Muscle of arm (tissue), 12 donors: ENCODE results near the gene DEFB108B. TPM values are rescaled to one million over a fixed set of nuclear protein-coding genes. Genes with fewer than 3 reads are reported as not detected.
"Not testable (repeated sequence)": the region's sequence is repeated elsewhere in the genome, so short reads cannot be mapped to it uniquely, and the experiment has no call there.

Experiments
- DNase-seq: peaks from one replicate; pipeline ENCODE4 v3.0.0-alpha.2; 2013
- polyA plus RNA-seq, 12 donors: library from polyadenylated mRNA; unstranded; fragments of 120-200 nt; gene quantifications; one replicate each; pipeline ENCODE4 v1.2.1, GENCODE V29; 2013; ENCODE audit not compliant: insufficient read length in 12 of 12

DEFB108B gene
- polyA plus RNA-seq, 12 donors = not detected

DNA sequence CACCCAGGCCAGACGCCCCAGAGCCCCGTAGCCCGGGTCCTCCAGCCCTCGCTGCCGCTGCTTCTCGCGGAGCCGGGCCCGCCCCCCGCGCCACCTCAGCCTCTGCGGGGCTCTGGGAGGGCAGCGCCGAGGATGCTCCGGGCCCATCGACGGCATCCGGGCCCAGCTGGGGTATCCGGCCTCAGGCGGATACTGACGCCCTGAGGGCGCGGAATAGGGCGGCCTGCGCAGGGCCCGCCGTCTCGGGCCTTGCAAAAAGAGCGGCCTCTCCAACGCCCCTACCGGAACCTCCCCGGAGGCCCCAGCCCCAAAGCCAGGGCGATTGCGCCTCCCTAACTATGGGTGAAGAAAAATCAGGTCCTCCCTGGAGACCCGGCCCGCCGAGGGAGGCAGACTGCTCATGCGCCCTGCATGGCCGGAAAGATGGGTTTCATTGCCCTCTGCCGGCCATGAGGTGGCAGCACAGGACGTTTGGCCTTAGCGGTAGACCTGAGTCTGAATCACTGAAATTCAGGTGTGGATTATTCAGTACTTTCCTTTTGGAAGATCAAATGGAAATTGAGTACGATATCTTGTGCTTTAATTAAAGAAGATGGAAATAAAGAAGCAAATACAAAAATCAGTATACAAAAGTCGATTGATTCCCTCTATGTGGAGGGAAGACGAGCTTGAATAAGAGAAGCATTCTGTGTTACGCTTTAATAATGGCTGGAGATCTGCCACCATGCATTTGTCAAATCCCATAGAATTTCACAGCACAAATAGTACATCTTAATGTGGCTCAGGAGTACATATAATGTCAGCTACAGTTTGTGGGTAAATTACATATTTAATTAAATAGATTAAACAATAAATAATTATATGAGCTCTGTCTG, 19.3 kb upstream of the DEFB108B start:
- peak; percentile 57 for DNase-seq

DNA sequence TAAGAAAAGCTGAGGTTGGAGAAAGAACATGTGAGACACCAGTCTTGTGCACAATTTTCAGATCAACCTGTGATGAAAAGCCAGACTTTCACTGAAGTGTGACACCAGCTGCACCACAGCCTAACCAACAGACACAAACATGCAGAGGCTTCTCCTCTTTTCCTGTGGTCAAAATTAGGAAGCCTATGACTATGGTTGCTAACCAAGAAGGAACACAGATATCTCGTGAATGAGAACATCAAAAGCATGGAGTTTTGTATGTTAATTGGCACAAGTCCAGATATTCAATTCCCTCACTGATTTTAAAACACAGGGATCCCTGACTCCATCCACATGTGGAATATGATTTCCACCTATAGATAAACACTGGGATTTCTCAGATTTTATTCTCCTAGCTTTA, 11.5 kb upstream of the DEFB108B start:
- DNase-seq = not testable (repeated sequence)

DNA sequence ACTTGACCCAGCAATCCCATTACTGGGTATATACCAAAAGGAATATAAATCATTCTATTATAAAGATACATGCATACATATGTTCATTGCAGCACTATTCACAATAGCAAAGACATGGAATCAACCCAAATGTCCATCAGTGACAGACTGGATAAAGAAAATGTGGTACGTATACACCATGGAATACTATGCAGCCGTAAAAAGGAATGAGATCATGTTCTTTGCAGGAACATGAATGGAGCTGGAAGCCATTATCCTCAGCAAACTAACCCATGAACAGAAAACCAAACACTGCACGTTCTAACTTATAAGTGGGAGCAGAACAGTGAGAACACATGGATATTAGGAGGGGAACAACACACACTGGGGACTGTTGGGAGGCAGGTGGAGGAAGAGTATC, 3.8 kb upstream of the DEFB108B start:
- DNase-seq = not testable (repeated sequence)

DNA sequence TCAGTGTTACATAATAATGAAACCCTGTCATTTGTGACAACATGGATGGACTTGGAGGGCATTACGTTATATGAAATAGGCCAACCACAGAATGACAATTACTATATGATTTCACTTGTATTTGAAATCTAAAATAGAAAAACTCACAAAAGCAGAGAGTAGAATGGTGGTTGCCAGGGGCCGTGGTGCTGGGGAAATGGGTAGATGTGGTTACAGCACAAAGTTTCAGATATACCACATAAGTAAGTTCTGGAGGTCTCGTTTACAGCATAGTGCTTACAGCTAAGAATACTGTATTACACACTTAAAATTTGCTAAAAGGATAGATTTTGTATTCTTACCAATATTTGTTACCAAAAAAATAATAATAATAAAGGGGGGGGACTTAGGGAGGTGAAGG, 3.3 kb upstream of the DEFB108B start:
- not testable (repeated sequence) for DNase-seq

DNA sequence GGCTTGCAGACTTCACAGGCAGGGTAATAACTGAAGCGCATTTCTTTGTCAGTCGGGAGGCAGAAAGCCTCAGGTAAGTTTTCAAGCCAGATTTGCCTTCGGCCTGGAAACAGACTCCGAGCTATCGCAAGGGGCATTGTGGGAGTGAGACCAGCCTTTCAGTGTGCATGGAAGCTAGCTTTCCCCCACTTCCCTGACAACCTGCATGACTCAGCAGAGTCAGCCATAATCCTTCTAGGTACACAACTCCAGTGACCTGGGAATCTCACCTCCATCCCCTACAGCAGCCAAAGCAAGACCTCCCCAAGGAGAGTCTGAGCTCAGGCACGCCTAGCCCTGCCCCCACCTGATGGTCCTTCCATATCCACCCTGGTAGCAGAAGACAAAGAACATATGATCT, 9.7 kb downstream of the DEFB108B start:
- DNase-seq = not testable (repeated sequence)

DNA sequence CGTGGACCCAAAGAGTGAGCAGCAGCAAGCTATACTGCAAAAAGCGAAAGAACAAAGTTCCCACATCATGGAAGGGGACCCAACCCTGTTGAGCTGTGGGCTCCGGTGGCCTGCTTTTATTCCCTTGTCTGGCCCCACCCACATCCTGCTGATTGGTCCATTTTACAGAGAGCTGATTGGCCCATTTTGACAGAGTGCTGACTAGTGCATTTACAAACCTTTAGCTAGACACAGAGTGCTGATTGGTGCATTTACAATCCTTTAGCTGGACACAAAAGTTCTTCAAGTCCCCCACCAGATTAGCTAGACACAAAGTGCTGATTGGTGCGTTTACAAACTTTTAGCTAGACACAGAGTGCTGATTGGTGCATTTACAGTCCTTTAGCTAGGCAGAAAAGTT, 10.4 kb downstream of the DEFB108B start:
- DNase-seq = not testable (repeated sequence)

DNA sequence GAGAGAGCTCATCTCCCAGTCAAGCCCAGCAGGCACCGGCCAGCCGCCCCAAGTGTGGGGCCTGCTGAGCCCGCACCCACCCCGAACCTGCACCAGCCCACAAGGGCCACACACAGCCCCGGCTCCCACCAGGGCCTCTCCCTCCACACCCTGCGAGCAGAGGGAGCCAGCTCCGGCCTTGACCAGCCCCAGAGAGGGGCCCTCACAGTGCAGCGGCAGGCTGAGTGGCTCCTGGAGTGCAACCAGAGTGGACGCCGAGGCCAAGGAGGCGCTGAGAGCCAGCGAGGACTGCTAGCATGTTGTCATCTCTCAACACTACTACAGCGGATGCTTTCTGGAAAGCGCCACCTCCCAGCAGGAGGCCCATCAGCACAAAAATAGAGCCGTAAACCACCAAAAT, 10.9 kb downstream of the DEFB108B start:
- DNase-seq = no peak

DNA sequence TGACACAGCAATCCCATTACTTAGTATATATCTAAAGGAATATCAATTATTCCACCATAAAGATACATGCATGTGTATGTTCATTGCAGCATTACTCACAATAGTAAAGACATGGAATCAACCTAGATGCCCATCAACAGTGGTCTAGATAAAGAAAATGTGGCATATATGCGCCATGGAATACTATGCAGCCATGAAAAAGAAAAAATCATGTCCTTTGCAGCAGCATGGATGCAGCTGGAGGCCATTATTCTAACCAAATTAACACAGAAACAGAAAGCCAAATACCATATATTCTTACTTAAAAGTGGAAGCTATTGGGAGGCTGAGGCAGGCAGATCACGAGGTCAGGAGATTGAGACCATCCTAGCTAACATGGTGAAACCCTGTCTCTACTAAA, 20.9 kb downstream of the DEFB108B start:
- DNase-seq = not testable (repeated sequence)

DNA sequence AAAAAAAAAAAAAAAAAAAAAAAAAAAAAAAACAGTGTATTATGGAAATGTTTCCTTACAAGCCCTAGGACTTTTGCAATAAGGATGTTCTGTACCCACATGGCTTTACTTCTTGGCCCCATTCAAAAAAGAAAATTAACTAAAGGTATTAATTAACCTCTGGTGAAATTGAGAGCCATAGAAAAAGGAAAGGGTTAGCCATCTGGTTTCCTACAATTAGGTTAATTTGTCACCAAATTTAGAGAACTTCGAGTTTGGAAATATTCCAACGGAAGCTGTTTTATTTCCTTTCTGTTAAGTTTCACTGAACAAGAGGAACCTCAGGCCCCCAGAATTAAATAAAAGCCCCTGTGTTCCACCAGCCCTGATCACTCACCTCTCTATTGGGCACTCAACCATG, 22.9 kb downstream of the DEFB108B start:
- DNase-seq = not testable (repeated sequence)

DNA sequence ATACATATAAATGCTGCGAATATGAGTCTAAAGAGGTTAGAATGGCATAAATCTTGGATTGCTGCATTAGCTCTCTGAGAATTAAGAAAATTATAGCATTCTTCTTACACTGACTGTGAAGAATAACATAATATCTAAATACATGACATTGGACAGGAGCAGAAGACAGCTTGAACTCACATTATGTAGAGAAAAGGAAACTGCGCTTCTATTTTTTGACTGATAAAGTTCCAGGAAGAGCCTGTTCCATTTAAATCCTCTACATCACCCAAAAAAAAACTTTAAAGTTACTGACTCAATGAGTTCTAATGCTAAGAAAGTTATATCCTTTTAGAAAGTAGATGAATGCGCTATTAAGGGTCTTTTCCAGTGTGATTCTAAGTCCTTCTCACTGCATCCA, 27.8 kb downstream of the DEFB108B start:
- not testable (repeated sequence) for DNase-seq

DNA sequence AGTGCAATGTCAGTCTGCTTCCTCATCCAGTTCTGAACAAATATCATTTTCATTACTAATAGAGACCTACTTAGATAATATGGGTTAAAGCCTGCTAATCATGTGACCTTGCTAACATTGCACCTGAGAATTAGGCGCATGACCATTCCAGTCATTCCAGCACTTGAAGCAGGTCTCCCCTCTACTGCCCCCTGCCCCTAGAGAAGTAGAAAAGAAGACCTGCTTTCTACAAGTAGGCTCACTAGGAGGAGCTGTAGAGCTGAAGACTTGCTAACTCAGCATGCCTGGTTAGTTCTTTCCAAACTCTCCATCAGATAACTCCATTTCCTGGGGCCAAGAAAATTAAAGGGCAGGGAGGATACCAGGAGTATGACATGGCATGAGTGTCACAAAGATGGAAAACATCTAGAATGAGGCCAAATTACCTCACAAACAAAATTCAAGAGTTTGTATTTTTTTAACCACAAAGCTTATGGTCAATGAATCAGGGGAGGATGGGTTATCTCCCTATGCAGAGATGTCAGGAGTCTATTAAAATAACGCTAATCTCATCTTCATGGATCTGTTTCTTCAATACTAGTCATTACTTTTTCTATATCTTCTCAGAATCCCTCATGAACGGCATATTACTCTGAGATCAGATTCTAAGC, 31.1 kb downstream of the DEFB108B start:
- DNase-seq = peak; percentile 2

DNA sequence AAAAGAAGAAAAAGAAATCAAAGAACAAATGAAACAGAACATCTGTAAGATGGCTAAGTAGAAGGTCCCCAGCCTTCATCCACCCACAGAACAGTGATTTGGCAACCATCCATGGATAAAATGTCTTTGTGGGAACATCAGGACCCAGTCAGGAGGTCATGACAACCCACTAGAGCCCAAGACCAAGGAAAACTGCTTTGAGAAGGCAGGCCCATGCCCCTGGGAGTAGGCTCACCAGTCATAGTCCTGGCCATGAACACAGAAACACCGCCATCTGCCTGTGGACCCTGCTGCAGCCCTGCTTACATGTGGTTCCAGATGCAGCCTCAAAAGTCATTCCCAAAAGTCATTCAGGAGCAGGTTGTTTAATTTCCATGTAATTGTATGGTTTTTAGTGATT, 34.2 kb downstream of the DEFB108B start:
- not testable (repeated sequence) for DNase-seq

DNA sequence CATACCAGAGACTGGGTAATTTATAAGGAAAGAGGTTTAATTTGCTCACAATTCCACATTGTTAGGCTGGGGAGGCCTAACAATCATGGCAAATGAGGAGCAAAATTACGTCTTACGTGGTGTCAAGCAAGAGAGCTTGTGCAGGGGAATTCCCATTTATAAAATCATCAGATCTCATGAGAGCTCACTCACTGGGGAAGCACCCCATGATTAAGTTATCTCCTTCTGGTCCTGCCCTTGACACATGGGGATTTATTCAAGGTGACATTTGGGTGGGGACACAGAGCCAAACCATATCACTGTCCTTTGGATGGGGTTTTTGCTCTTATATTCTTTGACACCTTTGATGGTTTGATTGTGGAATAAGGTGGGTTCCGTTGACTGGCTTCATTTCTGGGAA, 36.9 kb downstream of the DEFB108B start:
- not testable (repeated sequence) for DNase-seq

DNA sequence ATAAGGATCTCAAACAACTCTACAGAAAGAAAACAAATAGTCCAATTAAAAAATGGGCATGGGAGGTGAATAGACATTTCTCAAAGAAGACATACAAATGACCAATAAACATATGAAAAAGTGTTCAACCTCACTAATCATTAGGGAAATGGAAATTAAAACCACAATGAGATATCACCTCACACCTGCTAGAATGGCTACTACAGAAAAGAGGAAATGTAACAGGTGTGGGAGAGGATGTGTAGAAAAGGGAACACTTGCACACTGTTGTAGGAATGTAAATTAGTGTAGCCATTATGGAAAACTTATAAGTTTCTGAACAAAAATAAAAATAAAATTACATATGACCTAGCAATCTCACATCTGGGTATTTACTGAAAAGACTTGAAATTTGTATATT, 37.7 kb downstream of the DEFB108B start:
- DNase-seq = not testable (repeated sequence)

DNA sequence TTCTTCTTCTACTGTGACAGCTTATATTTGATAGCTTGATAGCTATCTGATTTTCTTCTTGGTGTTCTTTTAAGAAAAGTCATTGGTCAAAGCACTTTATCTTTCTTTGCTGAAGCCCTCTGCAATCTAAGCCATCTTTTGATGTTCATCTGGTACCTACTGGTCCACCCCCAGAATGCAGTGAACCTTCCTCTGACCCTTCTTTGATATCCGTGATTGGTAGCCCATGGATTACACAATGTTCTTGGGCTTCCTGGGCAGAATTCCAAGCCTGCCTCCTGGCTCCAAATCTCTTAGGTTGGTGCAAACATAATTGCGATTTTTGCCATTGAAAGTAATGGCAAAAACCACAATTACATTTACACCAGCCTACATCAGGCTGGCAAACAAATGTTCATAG, 43.3 kb downstream of the DEFB108B start:
- not testable (repeated sequence) for DNase-seq

DNA sequence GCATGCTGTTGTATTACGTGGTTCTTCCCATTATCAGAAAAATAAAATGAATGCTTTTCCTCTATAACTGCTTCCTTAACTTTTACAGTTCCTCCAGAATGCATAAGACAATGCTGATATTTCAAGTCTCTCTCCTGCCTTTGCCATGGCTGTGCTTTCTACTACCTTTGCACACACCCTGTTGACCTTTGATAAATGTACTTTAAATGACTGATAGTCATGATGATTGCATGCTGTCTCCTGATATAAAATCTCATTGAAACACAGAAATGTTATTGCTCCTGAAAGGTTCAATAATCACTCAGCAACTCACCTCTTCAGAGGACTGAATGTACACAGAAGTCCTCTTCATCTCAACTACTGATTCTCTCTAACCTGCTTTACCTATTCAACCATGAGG, 45.1 kb downstream of the DEFB108B start, which contains the start of gene DEFB131B:
DEFB131B (plus strand) TSS at position 395 of the 400 bp plus-strand sequence; CDS start at position 395, 0 bp downstream.
- not testable (repeated sequence) for DNase-seq

DNA sequence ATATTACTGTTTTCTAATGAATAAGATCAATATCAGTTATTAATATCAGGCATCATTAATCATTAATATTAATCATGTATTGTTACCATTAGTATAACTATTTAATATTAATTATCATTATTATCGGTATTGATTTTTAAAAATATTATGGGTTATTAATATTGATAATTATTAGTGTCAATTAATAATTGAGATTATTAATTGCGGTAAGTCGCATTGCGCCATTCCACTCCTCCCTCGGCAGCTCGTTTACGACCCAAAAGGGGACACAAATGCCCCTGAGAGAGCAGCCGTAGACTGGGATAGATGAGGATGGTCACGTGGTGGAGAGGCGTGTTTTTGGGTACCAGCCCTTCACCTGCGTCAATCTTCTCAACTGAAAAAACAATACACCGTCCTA, 52.8 kb downstream of the DEFB108B start:
- DNase-seq = not testable (repeated sequence)

Other genes starting within 250 kb of the DEFB108B start
- gene DEFB131B, start 45.3 kb downstream of the DEFB108B start, polyA plus RNA-seq = not detected
- 1 to 10 TPM in 10 of 12 donors, not detected in 2; 1.9 to 4.8 (median 3.0) TPM for gene XNDC1N, start 95.4 kb downstream of the DEFB108B start, polyA plus RNA-seq
- gene RNF121, start 95.8 kb downstream of the DEFB108B start, polyA plus RNA-seq = 10 to 100 TPM in 11 of 12 donors, not detected in 1; 24.4 to 35.4 (median 29.2) TPM
- gene IL18BP, start 165.7 kb downstream of the DEFB108B start, polyA plus RNA-seq = 10 to 100 TPM in 3 of 12 donors, 1 to 10 TPM in 8, not detected in 1; 4.5 to 16.0 (median 7.2) TPM
- 100 to 1,000 TPM in 11 of 12 donors, not detected in 1; 137 to 283 (median 169) TPM for gene NUMA1, start 247.3 kb downstream of the DEFB108B start, polyA plus RNA-seq
- gene LRRC51, start 247.7 kb downstream of the DEFB108B start, polyA plus RNA-seq = 10 to 100 TPM in 1 of 12 donors, 1 to 10 TPM in 9, not detected in 2; 5.3 to 11.4 (median 8.0) TPM